ENCODE measurements around the gene NOTCH1. TPM values are rescaled to one million over a fixed set of nuclear protein-coding genes. Genes with fewer than 3 reads are reported as not detected.
A peak's percentile ranks its signal among the peaks of the same experiment; 100 is the strongest.

Gene NOTCH1
- total RNA-seq, 4 donors from 2014 or later: 32.0 to 40.8 (median 36.2) TPM

DNA sequence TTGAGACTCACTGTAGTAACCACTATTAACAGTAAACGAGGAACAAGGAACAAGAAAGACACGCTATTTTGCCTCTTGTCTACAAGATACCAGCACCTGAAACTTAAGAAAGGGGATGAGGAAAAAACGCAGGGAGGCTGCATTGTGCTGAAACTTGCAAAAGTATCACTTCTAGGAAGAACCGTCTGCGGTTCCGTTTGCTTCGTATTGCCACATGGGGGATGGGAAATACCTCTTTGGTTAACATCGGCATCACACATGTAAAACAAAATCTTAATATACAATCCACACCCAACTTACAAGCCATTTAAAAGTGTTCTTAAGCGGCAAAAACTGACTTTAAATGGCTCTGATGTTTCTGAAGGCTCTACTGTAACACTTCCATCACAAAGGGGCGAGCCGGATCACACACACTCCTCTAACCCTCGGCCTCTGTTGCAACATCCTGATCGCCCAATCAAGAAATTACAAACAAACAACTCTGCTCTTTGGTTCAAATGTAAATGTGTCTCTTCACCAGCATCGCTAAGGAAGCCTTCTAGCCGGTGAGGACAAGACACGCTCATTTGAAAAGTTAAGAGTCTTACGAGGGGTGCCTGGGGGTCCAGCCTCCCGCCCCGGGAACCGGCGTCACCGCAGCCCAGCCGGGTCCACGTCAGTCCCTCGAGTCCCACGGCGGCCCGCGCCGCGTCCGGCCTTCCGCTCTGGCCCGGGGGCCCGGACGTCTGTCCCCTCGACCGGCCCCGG is 63.6 kb downstream of the NOTCH1 start:
- Histone ChIP-seq H3K4me3 (peak overlapping the region; percentile 70 to 99 (median 89)), H3K36me3 (peaks cover 2 to 26% (median 2%) of the 10 kb centered on the region in 3 donors), H3K4me1 (peaks cover 25 to 46% (median 28%) of the 10 kb centered on the region in 3 donors), H3K9me3 (no peaks in the 10 kb centered on the region), H3K27ac (peak overlapping the region; percentile 99 to 100 (median 100)), H3K27me3 (peaks cover 0 to under 1% (median 0%) of the 10 kb centered on the region in 4 donors)
- no peak for TF ChIP-seq POLR2A (IDR thresholded peaks at IDR 0.05)
- TF ChIP-seq, protein P1, sequence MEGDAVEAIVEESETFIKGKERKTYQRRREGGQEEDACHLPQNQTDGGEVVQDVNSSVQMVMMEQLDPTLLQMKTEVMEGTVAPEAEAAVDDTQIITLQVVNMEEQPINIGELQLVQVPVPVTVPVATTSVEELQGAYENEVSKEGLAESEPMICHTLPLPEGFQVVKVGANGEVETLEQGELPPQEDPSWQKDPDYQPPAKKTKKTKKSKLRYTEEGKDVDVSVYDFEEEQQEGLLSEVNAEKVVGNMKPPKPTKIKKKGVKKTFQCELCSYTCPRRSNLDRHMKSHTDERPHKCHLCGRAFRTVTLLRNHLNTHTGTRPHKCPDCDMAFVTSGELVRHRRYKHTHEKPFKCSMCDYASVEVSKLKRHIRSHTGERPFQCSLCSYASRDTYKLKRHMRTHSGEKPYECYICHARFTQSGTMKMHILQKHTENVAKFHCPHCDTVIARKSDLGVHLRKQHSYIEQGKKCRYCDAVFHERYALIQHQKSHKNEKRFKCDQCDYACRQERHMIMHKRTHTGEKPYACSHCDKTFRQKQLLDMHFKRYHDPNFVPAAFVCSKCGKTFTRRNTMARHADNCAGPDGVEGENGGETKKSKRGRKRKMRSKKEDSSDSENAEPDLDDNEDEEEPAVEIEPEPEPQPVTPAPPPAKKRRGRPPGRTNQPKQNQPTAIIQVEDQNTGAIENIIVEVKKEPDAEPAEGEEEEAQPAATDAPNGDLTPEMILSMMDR (IDR thresholded peaks at IDR 0.05): no peak
- WGBS, 2 donors: 0 to 1% methylated on average over 13 to 22 of the region's 39 CpGs
- intact Hi-C loops (cut with DNase I): no loop called here
- no peak for DNase-seq

DNA sequence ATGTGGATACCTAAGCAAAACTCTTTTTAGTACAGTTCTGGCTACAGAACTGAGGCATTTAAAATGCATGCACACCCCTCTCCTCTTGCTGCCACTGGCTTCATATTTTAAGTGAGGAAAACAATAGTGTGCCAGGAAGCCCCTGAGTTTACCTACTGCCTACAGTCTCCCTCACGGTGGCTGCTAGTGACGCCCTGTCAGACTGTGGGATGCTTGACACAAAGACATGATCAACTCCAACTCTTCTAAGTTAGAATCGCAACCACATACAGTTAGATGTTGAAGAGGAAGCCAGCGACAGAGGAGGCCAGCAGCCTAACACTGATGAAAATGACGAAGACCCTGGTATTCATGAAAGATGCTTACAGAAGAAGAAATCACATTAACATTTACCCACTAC is 64.3 kb downstream of the NOTCH1 start:
- intact Hi-C loops (cut with DNase I): no loop called here
- Histone ChIP-seq H3K4me1 (peaks cover 25 to 46% (median 28%) of the 10 kb centered on the region in 3 donors), H3K27ac (peak overlapping the region in 2 of 4 donors; percentile 100), H3K9me3 (no peaks in the 10 kb centered on the region), H3K4me3 (peak overlapping the region; percentile 70 to 99 (median 89)), H3K36me3 (peaks cover 8 to 33% (median 9%) of the 10 kb centered on the region in 3 donors), H3K27me3 (no peaks in the 10 kb centered on the region)
- no peak for DNase-seq
- WGBS, 2 donors: 34 to 57% methylated on average over 4 to 5 of the region's 5 CpGs
- no peak for TF ChIP-seq POLR2A (IDR thresholded peaks at IDR 0.05)

DNA sequence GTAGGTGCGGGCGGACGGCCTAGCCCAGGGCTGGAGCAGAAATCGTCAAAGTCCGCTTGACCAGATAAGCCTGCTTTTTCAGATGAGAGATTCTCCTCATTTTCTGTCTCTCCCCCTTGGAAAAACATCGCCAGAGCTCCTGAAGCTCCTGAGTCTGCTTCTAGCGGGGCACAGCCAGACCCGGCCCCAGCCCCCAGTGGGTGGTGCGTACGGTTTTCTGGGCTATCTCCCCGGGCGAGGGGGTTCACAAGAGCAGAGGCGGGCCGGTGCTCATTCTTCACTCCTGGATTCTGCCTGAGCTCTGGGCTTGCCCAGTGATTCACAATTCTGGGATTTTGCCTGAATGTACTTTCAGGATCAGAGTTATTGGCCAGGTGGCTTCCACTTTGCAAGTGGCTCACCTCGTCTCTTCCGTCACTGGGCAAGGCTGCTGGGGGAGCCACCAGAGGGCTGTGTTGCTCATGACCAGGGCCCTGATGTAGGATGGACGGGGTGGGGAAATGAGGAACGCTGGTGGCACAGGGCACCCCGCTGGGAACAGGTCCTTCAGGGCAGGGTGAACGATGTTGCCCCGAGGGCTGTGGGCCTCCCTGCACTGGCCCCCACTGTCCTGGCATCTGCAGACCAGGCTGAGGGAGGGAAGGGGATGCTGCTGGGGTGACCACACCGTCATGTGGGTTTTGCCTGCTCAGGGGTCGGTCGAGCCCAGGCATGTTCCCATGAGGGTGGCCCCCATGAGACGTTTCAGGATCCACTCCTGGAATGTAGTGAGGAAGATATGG is 69.3 kb downstream of the NOTCH1 start:
- intact Hi-C loops (cut with DNase I): no loop called here
- DNase-seq: no peak
- Histone ChIP-seq H3K4me1 (peaks cover 2 to 19% (median 5%) of the 10 kb centered on the region in 3 donors), H3K27ac (no peak overlapping the region), H3K4me3 (no peak overlapping the region), H3K9me3 (no peaks in the 10 kb centered on the region), H3K27me3 (no peaks in the 10 kb centered on the region), H3K36me3 (peaks cover 25 to 83% (median 52%) of the 10 kb centered on the region in 3 donors)
- 91% methylated on average over 12 of the region's 25 CpGs; no CpG with 5 or more reads in 1 of the 2 donors for WGBS, 2 donors
- no peak for TF ChIP-seq POLR2A (IDR thresholded peaks at IDR 0.05)
- TF ChIP-seq, protein P1 (IDR thresholded peaks at IDR 0.05): no peak

DNA sequence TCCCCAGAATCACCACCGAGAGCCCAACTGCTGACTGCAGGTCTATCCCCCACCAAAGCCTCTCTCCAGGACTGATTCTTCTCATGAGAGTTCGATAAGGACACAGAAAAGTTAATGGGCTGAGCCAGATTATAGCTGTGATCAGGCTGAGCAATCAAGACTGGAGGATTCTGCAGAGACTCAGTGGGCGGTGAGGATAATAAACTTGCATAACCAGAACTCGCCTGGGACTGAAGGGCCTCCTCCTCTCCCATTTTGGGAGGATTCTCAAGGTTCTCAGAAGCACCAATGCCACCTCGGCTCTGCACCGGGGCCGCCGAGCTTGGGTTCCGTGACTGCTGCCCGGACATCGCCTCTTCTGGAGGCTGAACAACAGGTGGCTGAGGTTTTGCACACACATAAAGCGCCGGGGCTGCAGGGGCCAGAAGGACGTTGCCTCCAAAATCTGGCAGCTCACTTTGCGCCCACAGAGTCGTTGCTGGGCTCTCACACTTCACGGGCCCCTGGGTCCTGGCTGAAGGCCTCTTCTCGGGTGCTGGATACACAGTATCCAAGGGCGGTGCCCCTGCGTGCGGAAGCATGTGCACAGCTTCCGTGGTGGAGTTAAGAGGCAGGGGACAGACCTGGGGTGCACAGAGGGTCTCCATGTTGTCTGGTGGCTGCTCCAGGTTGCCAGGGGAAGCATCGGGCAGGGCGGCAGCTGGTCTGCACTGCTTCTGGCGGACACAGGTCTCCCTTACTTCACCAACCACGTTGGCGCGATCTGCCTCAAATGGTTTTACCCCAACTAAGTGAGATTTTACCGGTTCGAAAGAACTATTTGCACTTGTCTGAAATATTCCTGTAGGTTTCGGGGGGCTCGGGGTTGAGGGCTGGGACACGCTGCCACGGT is 70.6 kb downstream of the NOTCH1 start:
- DNase-seq: no peak
- no peak overlapping the region for H3K27ac ChIP-seq
- H3K36me3 ChIP-seq: peaks cover 31 to 96% (median 63%) of the 10 kb centered on the region in 3 donors
- 86 to 96% methylated on average over 6 to 13 of the region's 34 CpGs for WGBS, 2 donors
- H3K4me3 ChIP-seq: no peak overlapping the region
- H3K4me1 ChIP-seq: peaks cover 0 to 6% (median 0%) of the 10 kb centered on the region in 3 donors
- TF ChIP-seq, protein P1 (IDR thresholded peaks at IDR 0.05): no peak
- no peak for TF ChIP-seq POLR2A (IDR thresholded peaks at IDR 0.05)
- intact Hi-C loops (cut with DNase I): no loop called here
- no peaks in the 10 kb centered on the region for H3K9me3 ChIP-seq
- no peaks in the 10 kb centered on the region for H3K27me3 ChIP-seq

DNA sequence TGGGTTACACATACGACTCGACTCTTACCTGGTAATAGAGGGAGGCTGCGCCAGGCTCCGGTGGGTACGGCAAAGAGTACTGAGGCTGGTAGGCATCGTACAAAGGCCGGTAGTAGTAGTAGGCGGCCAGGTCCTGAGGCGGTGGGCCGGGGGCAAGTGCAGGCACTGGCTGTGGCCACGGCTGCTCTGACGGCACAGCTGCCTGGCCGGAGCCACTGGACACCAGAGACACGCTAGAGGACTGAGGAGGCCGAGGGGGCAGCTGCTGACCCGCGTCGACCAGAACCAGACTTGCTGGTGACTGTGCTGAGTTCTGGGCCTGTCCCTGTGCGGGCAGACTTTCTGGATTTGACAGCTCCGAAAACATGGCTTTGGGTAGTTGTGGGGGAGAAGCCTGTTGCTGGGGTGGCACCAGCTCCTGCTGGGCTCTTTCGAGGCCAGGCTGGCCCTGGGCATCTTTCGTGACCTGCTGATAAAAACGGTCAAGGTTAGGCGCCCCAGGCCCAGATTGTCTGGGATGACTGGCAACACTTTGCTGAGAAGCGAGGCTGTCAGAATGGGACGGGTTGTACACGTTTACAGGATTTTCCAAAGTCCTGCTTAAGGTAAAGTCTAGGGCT is 71.7 kb downstream of the NOTCH1 start:
- no peak overlapping the region for H3K27ac ChIP-seq
- H3K36me3 ChIP-seq: peaks cover 37 to 98% (median 71%) of the 10 kb centered on the region in 3 donors
- H3K4me1 ChIP-seq: no peaks in the 10 kb centered on the region
- no peaks in the 10 kb centered on the region for H3K9me3 ChIP-seq
- no peaks in the 10 kb centered on the region for H3K27me3 ChIP-seq
- WGBS, 2 donors: 91 to 93% methylated on average over 17 to 19 of the region's 27 CpGs
- TF ChIP-seq POLR2A (IDR thresholded peaks at IDR 0.05): no peak
- DNase-seq: no peak
- no peak overlapping the region for H3K4me3 ChIP-seq
- intact Hi-C loops (cut with DNase I): no loop called here
